Neuronal stem cell (in vitro differentiated cells): ENCODE results near the gene PDZD11.

Experiments used
- DNase-seq: peaks from one replicate; pipeline ENCODE4 v3.0.0-alpha.2; 2013; ENCODE audit warnings: low spot score
- H2AFZ ChIP-seq: one replicate; pipeline ENCODE4 v1.6.1; 2013; ENCODE audit warnings: mild to moderate bottlenecking, low read length, inconsistent platforms
- H2AK5ac ChIP-seq: 2 replicates; pipeline ENCODE4 v1.6.1; 2013; ENCODE audit warnings: low read depth, mild to moderate bottlenecking, inconsistent platforms, low read length, moderate library complexity, mixed read lengths
- H2BK120ac ChIP-seq: 2 replicates; pipeline ENCODE4 v1.6.1; 2013; ENCODE audit warnings: low read depth, mild to moderate bottlenecking, inconsistent platforms, low read length, moderate library complexity, mixed read lengths
- H2BK12ac ChIP-seq: one replicate; pipeline ENCODE4 v1.6.1; 2013; ENCODE audit warnings: low read length, inconsistent platforms
- H2BK15ac ChIP-seq: 2 replicates; pipeline ENCODE4 v1.6.1; 2013; ENCODE audit warnings: mild to moderate bottlenecking, low read length, inconsistent platforms, mixed read lengths
- H2BK5ac ChIP-seq: one replicate; pipeline ENCODE4 v1.6.1; 2013; ENCODE audit warnings: inconsistent platforms, mild to moderate bottlenecking, low read length, moderate library complexity
- H3K14ac ChIP-seq: one replicate; pipeline ENCODE4 v1.6.1; 2013; ENCODE audit warnings: low read length, inconsistent platforms
- H3K18ac ChIP-seq: 2 replicates; pipeline ENCODE4 v1.6.1; 2013; ENCODE audit warnings: low read length, inconsistent platforms
- H3K23ac ChIP-seq: 2 replicates; pipeline ENCODE4 v1.6.1; 2013; ENCODE audit warnings: low read depth, mild to moderate bottlenecking, mixed read lengths, low read length, inconsistent platforms; ENCODE audit not compliant: poor library complexity
- H3K27ac ChIP-seq: replicated peaks from 3 replicates; pipeline ENCODE4 v1.5.1; 2013; ENCODE audit warnings: low read length, inconsistent platforms
- H3K27me3 ChIP-seq, 3 experiments: 2 replicates each; pipeline ENCODE4 v1.6.1; 2013; ENCODE audit warnings: low read length in 3 of 3, mild to moderate bottlenecking in 2 of 3, inconsistent platforms in 1 of 3, low read depth in 1 of 3, mixed read lengths in 1 of 3, moderate library complexity in 1 of 3; ENCODE audit not compliant: control insufficient read depth in 3 of 3, insufficient read depth in 3 of 3
- H3K36me3 ChIP-seq, 2 donors: replicated peaks in 1 of 2; 2 replicates each; pipeline ENCODE4 v1.6.1; 2013; ENCODE audit warnings: low read length in 2 of 2; ENCODE audit not compliant: control insufficient read depth in 2 of 2, insufficient read depth in 2 of 2
- H3K4ac ChIP-seq: 2 replicates; pipeline ENCODE4 v1.6.1; 2013; ENCODE audit warnings: inconsistent platforms, mild to moderate bottlenecking, low read length, moderate library complexity
- H3K4me1 ChIP-seq, 2 donors: 1 replicate in 1 of 2; 2 replicates in 1 of 2; pipeline ENCODE4 v1.6.1; 2013; ENCODE audit warnings: low read length in 2 of 2, low read depth in 1 of 2; ENCODE audit not compliant: control insufficient read depth in 2 of 2, insufficient read depth in 1 of 2
- H3K4me2 ChIP-seq: one replicate; pipeline ENCODE4 v1.6.1; 2013; ENCODE audit warnings: mild to moderate bottlenecking, low read length, inconsistent platforms; ENCODE audit not compliant: insufficient read depth, poor library complexity, severe bottlenecking
- H3K4me3 ChIP-seq, 2 donors: 2 replicates each; pipeline ENCODE4 v1.5.1; 2013; ENCODE audit warnings: low read length in 2 of 2, mild to moderate bottlenecking in 2 of 2, inconsistent platforms in 1 of 2, moderate library complexity in 1 of 2
- H3K79me1 ChIP-seq: one replicate; pipeline ENCODE4 v1.6.1; 2013; ENCODE audit warnings: low read depth, mild to moderate bottlenecking, inconsistent platforms, low read length, moderate library complexity
- H3K9ac ChIP-seq: one replicate; pipeline ENCODE4 v1.6.1; 2013; ENCODE audit warnings: mild to moderate bottlenecking, low read depth, low read length, inconsistent platforms; ENCODE audit not compliant: poor library complexity
- H3K9me3 ChIP-seq, 2 donors: replicated peaks in 1 of 2; 2 replicates each; pipeline versions ENCODE3 to v1.6.1; 2013; ENCODE audit warnings: low read length in 2 of 2, mild to moderate bottlenecking in 2 of 2, inconsistent platforms in 1 of 2, low read depth in 1 of 2, mixed read lengths in 1 of 2, moderate library complexity in 1 of 2; ENCODE audit not compliant: control insufficient read depth in 2 of 2, insufficient read depth in 1 of 2
- H4K8ac ChIP-seq: one replicate; pipeline ENCODE4 v1.6.1; 2013; ENCODE audit warnings: low read depth, mild to moderate bottlenecking, inconsistent platforms, low read length, moderate library complexity
- H4K91ac ChIP-seq: one replicate; pipeline ENCODE4 v1.6.1; 2013; ENCODE audit warnings: low read length, low read depth, mild to moderate bottlenecking, inconsistent platforms; ENCODE audit not compliant: poor library complexity
- WGBS, 2 donors: extraction: QIAGEN DNeasy Blood & Tissue Kit; methylation state at CpG; one replicate each; pipeline ENCODE4 v1.1.7; 2013; ENCODE audit warnings: missing lambda C conversion rate in 2 of 2, mixed read lengths in 1 of 2; ENCODE audit not compliant: insufficient read length in 2 of 2, insufficient replicate concordance in 1 of 2; ENCODE audit errors: extremely low coverage in 2 of 2; 5-methylcytosine and 5-hydroxymethylcytosine counted together

The PDZD11 gene

DNA sequence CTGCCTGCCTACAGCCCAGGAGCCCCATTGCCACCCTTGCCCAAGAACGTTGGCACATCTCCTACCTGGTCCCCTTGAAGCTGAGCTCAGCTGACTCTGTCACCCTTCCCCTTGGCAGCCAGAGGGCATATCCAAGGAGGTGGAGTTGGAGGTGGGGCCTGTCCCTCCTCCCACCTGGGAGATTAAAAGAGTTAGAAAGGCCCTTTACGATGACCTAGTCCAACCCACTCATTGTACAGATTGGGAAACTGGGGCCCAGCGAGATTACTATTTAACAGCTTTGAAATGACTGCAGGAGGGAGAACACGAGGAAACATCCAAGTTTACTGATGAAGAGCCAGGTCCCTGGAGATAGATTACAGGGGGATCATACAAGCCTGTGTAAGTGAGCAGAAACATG is 29.6 kb downstream of the PDZD11 start, which contains the start of gene P2RY4:
TSS of gene P2RY4 (minus strand) at position 101 of the 400 bp plus-strand sequence. CDS start 580 bp downstream, outside the sequence.
- peaks cover 0 to 2% (median 0%) of the 10 kb centered on the region in 3 experiments for H3K27me3 ChIP-seq
- H3K23ac ChIP-seq = no peak within 1 kb of the TSS
- H3K79me1 ChIP-seq = no peaks in the 10 kb centered on the region
- H2BK5ac ChIP-seq = no peak within 1 kb of the TSS
- H2AK5ac ChIP-seq = no peak within 1 kb of the TSS
- peak within 1 kb of the TSS; percentile 44 for H3K9ac ChIP-seq
- H3K4me1 ChIP-seq = no peaks in the 10 kb centered on the region
- no peak for DNase-seq
- no peak within 1 kb of the TSS for H2AFZ ChIP-seq
- no peaks in the 10 kb centered on the region for H3K36me3 ChIP-seq
- H2BK12ac ChIP-seq = no peak within 1 kb of the TSS
- no peaks in the 10 kb centered on the region for H3K9me3 ChIP-seq
- no peak within 1 kb of the TSS for H4K8ac ChIP-seq
- H2BK120ac ChIP-seq = no peak within 1 kb of the TSS
- no peak within 1 kb of the TSS for H3K4me3 ChIP-seq
- no CpG with 5 or more reads among the region's 4 CpGs for WGBS, 2 donors
- no peak within 1 kb of the TSS for H4K91ac ChIP-seq
- no peak within 1 kb of the TSS for H2BK15ac ChIP-seq
- H3K14ac ChIP-seq = no peak within 1 kb of the TSS
- H3K4ac ChIP-seq = no peak within 1 kb of the TSS
- H3K27ac ChIP-seq = no peak within 1 kb of the TSS
- H3K18ac ChIP-seq = no peak within 1 kb of the TSS
- H3K4me2 ChIP-seq = no peak within 1 kb of the TSS

DNA sequence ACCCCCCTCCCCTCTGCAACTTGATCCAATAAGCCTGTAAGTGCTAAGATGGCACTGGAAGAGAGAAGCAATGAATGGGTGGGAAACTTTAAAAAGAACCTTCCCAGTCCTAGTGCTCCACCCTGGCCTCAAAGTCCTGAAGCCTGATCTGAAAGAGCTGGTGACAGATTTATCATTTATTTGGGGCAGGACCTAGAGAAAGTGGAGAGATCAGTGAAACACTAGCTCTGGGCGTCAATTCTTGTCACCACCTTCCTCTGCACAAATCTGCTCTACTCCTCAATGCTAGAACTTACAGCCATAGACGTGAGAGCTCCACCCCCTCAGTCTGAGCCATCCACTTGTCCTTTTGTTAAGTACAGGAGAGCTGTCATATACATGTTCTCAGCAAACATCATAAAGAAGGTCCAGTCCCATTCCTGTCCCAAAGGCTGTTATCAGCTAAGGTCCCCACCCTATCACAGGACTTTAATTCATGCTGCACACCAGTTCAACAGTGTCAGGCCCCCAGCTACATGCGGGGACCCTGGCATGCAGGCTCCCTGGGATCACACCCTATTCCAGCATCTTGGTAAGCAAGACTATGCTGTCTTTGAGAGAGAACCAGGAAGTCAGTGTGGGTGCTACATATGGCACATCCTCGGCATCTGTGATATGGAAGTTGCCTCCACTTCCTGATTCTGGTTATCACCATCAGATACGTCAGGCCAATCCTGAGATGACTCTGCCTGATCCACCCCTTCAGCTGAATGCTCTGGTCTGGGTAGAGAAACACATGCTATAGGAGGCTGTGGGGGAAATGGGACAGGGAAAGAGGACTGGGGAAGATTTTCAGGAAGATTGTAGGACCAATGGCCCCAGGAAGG is 32.1 kb downstream of the PDZD11 start:
- no peaks in the 10 kb centered on the region for H3K9me3 ChIP-seq
- no peak overlapping the region for H3K4me2 ChIP-seq
- no peak overlapping the region for H4K91ac ChIP-seq
- H3K23ac ChIP-seq = no peak overlapping the region
- H2BK120ac ChIP-seq = no peak overlapping the region
- H3K18ac ChIP-seq = no peak overlapping the region
- H2AK5ac ChIP-seq = no peak overlapping the region
- H3K36me3 ChIP-seq = no peaks in the 10 kb centered on the region
- H2AFZ ChIP-seq = no peak overlapping the region
- no peak for DNase-seq
- no peak overlapping the region for H2BK5ac ChIP-seq
- peaks cover 0 to 2% (median 0%) of the 10 kb centered on the region in 3 experiments for H3K27me3 ChIP-seq
- H2BK15ac ChIP-seq = no peak overlapping the region
- no peak overlapping the region for H2BK12ac ChIP-seq
- no peak overlapping the region for H3K14ac ChIP-seq
- no CpG with 5 or more reads among the region's 5 CpGs for WGBS, 2 donors
- H3K9ac ChIP-seq = no peak overlapping the region
- H3K4me3 ChIP-seq = no peak overlapping the region
- no peaks in the 10 kb centered on the region for H3K79me1 ChIP-seq
- no peaks in the 10 kb centered on the region for H3K4me1 ChIP-seq
- H3K27ac ChIP-seq = no peak overlapping the region
- no peak overlapping the region for H3K4ac ChIP-seq
- no peak overlapping the region for H4K8ac ChIP-seq

DNA sequence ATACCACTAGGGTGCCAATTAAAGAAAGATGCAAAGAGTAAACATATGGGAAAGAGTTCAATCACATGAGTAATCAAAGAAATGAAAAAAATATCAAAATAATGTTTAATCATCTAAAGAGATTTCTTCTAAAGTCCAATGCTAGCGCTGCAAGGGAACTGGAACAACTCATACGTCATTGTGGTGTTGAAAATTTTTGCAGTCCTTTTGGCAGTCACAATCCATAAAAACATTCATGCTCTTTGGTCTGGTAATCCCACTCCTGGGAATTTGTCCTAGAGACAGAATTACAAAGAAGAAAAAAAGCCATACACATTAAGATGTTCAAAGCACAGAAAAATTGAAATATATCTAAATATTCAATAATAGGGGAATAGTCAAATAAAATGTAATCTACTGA is 34.3 kb downstream of the PDZD11 start:
- Histone ChIP-seq H4K91ac (no peak overlapping the region), H3K27ac (no peak overlapping the region), H3K4me2 (no peak overlapping the region), H4K8ac (no peak overlapping the region), H3K18ac (no peak overlapping the region), H3K79me1 (no peaks in the 10 kb centered on the region), H3K4me3 (no peak overlapping the region), H2BK12ac (no peak overlapping the region), H3K36me3 (no peaks in the 10 kb centered on the region), H2AFZ (no peak overlapping the region), H3K9ac (no peak overlapping the region), H2BK5ac (no peak overlapping the region), H2BK15ac (no peak overlapping the region), H3K23ac (no peak overlapping the region), H2BK120ac (no peak overlapping the region), H3K4me1 (no peaks in the 10 kb centered on the region), H3K9me3 (no peaks in the 10 kb centered on the region), H3K14ac (no peak overlapping the region), H3K4ac (no peak overlapping the region), H3K27me3 (no peaks in the 10 kb centered on the region), H2AK5ac (no peak overlapping the region)
- no peak for DNase-seq
- WGBS, 2 donors = no CpG with 5 or more reads among the region's 2 CpGs

DNA sequence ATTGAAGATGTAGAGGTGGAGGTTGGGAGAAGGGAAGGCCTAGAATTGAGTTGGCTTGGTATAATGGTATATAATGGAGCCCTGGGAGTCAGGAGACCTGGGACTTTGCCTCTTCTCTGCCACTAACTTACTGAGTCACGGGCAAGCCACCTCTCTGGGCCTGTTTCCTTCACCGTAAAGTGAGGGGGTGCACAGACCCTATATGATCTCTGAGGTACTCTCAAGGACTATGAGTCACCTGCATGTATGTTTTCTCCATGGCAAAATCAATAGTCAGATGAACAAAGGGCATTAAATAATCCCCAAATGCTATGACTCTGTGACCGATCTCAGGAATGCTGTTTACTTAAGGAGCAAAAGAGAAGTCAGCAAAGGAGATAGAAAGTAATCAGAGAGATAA is 34.8 kb downstream of the PDZD11 start:
- Histone ChIP-seq H3K4ac (no peak overlapping the region), H3K27ac (no peak overlapping the region), H2AK5ac (no peak overlapping the region), H4K91ac (no peak overlapping the region), H3K4me1 (no peaks in the 10 kb centered on the region), H3K9ac (no peak overlapping the region), H3K27me3 (no peaks in the 10 kb centered on the region), H4K8ac (no peak overlapping the region), H3K18ac (no peak overlapping the region), H2AFZ (no peak overlapping the region), H3K36me3 (no peaks in the 10 kb centered on the region), H2BK15ac (no peak overlapping the region), H2BK120ac (no peak overlapping the region), H3K14ac (no peak overlapping the region), H3K9me3 (no peaks in the 10 kb centered on the region), H3K79me1 (no peaks in the 10 kb centered on the region), H2BK12ac (no peak overlapping the region), H2BK5ac (no peak overlapping the region), H3K23ac (no peak overlapping the region), H3K4me2 (no peak overlapping the region), H3K4me3 (no peak overlapping the region)
- DNase-seq = no peak
- WGBS, 2 donors = no CpG with 5 or more reads among the region's 3 CpGs
